H1 (cell line): ENCODE measurements around the gene TMEM178B. TPM values are rescaled to one million over a fixed set of nuclear protein-coding genes. Genes with fewer than 3 reads are reported as not detected.

Source experiments
- CTCF ChIA-PET: fragments of 300-600 bp; sonication (Branson Sonifier 250); formaldehyde crosslinking; loops from one replicate; lab custom pipeline; 2021; ENCODE audit not compliant: partially characterized antibody; lab: Charles Lee
- POLR2A ChIA-PET: fragments of 300-600 bp; sonication (Branson Sonifier 250); formaldehyde crosslinking; loops from one replicate; lab custom pipeline; 2021; ENCODE audit warnings: inconsistent platforms; ENCODE audit not compliant: partially characterized antibody; lab: Charles Lee
- DNase-seq, 2 experiments: peaks; one replicate each; pipeline versions ENCODE4 v3.0.0 to v3.0.0-alpha.2; 2010 to 2022; ENCODE audit warnings: low spot score in 2 of 2, low read depth in 1 of 2, mixed read lengths in 1 of 2
- FAIRE-seq: peaks from 2 replicates; lab custom pipeline; 2011; peaks lifted over from hg19 to GRCh38; lab: Jason Lieb, UNC
- H2AFZ ChIP-seq: 2 replicates; pipeline ENCODE4 v1.8.1; 2012; ENCODE audit warnings: low read length, inconsistent platforms
- H2AK5ac ChIP-seq: 2 replicates; pipeline ENCODE4 v1.6.1; 2013; ENCODE audit warnings: low read depth, low read length
- H2BK120ac ChIP-seq: replicated peaks from 2 replicates; pipeline ENCODE3; 2013; ENCODE audit warnings: low read depth, low read length, inconsistent platforms
- H2BK12ac ChIP-seq: 2 replicates; pipeline ENCODE4 v1.6.1; 2013; ENCODE audit warnings: low read depth, low read length
- H2BK15ac ChIP-seq: 2 replicates; pipeline ENCODE4 v1.6.1; 2013; ENCODE audit warnings: low read length
- H2BK20ac ChIP-seq: 2 replicates; pipeline ENCODE4 v1.6.1; 2013; ENCODE audit warnings: low read length
- H2BK5ac ChIP-seq: 2 replicates; pipeline ENCODE4 v1.6.1; 2013; ENCODE audit warnings: low read depth, low read length
- H3K14ac ChIP-seq: 2 replicates; pipeline ENCODE4 v1.6.1; 2013; ENCODE audit warnings: inconsistent platforms; ENCODE audit not compliant: insufficient read length
- H3K18ac ChIP-seq: 2 replicates; pipeline ENCODE4 v1.6.1; 2013; ENCODE audit warnings: low read length; ENCODE audit errors: extremely low read depth
- H3K23ac ChIP-seq: 2 replicates; pipeline ENCODE4 v1.6.1; 2013; ENCODE audit warnings: inconsistent platforms; ENCODE audit not compliant: insufficient read length
- H3K23me2 ChIP-seq: 2 replicates; pipeline ENCODE4 v1.6.1; 2013; ENCODE audit warnings: low read depth, low read length
- H3K27ac ChIP-seq: 2 replicates; pipeline ENCODE4 v1.6.1; 2011; ENCODE audit warnings: low read depth, low read length, inconsistent platforms
- H3K27me3 ChIP-seq, 4 experiments: replicated peaks in 1 of 4; 1 replicate in 1 of 4; 2 replicates in 3 of 4; pipeline versions ENCODE4 v1.6.1 to v1.8.1; 2011 to 2013; ENCODE audit warnings: low read length in 3 of 4, mild to moderate bottlenecking in 3 of 4, inconsistent platforms in 2 of 4, mixed read lengths in 2 of 4, moderate library complexity in 1 of 4; ENCODE audit not compliant: control insufficient read depth in 3 of 4, insufficient read depth in 3 of 4; ENCODE audit errors: extremely low read depth in 1 of 4
- H3K36me3 ChIP-seq, 4 experiments: 2 replicates each; pipeline versions ENCODE4 v1.6.1 to v1.8.1; 2011 to 2013; ENCODE audit warnings: mild to moderate bottlenecking in 4 of 4, low read length in 3 of 4, moderate library complexity in 2 of 4, control low read depth in 1 of 4, inconsistent platforms in 1 of 4; ENCODE audit not compliant: insufficient read depth in 4 of 4, control insufficient read depth in 2 of 4
- H3K4ac ChIP-seq: replicated peaks from 2 replicates; pipeline ENCODE3; 2013; ENCODE audit warnings: low read length, low read depth, mixed read lengths, inconsistent platforms; ENCODE audit not compliant: insufficient read length
- H3K4me1 ChIP-seq, 4 experiments: replicated peaks in 1 of 4; 1 replicate in 1 of 4; 2 replicates in 3 of 4; pipeline versions ENCODE4 v1.6.1 to v1.8.1; 2011 to 2013; ENCODE audit warnings: low read length in 3 of 4, inconsistent platforms in 2 of 4, mixed read lengths in 1 of 4; ENCODE audit not compliant: insufficient read depth in 4 of 4, control insufficient read depth in 3 of 4
- H3K4me2 ChIP-seq, 2 experiments: 2 replicates each; pipeline versions ENCODE4 v1.6.1 to v1.8.1; 2011 to 2013; ENCODE audit warnings: low read depth in 2 of 2, low read length in 2 of 2, control low read depth in 1 of 2, inconsistent platforms in 1 of 2, mild to moderate bottlenecking in 1 of 2; ENCODE audit not compliant: insufficient read depth in 1 of 2
- H3K4me3 ChIP-seq, 4 experiments: fragments of 200-600, 300-600 bp in 1 of 4; sonication (generic), shearing (Covaris generic), sonication (Bioruptor Twin) in 1 of 4; 2 replicates each; pipeline versions ENCODE4 v1.5.1 to v1.8.1; 2011 to 2016; ENCODE audit warnings: low read length in 4 of 4, low read depth in 3 of 4, control low read depth in 2 of 4, inconsistent platforms in 2 of 4, mild to moderate bottlenecking in 2 of 4, mixed read lengths in 1 of 4, moderate library complexity in 1 of 4; ENCODE audit not compliant: insufficient read depth in 2 of 4; ENCODE audit errors: extremely low read depth in 1 of 4
- H3K56ac ChIP-seq: replicated peaks from 2 replicates; pipeline ENCODE3; 2013; ENCODE audit warnings: low read depth, mild to moderate bottlenecking, mixed read lengths, low read length, inconsistent platforms; ENCODE audit not compliant: insufficient read length
- H3K79me1 ChIP-seq: 2 replicates; pipeline ENCODE4 v1.6.1; 2013; ENCODE audit warnings: low read depth, low read length, control low read depth
- H3K79me2 ChIP-seq, 2 experiments: 2 replicates each; pipeline versions ENCODE4 v1.6.1 to v1.8.1; 2012 to 2013; ENCODE audit warnings: low read length in 2 of 2, mild to moderate bottlenecking in 2 of 2, inconsistent platforms in 1 of 2; ENCODE audit not compliant: insufficient read depth in 2 of 2, control insufficient read depth in 1 of 2
- H3K9ac ChIP-seq, 4 experiments: replicated peaks in 1 of 4; 1 replicate in 1 of 4; 2 replicates in 3 of 4; pipeline versions ENCODE4 v1.6.1 to v1.8.1; 2011 to 2013; ENCODE audit warnings: low read depth in 3 of 4, low read length in 3 of 4, control low read depth in 2 of 4, mild to moderate bottlenecking in 2 of 4, moderate library complexity in 2 of 4, inconsistent platforms in 1 of 4; ENCODE audit errors: extremely low read depth in 1 of 4
- H3K9me3 ChIP-seq, 2 experiments: 2 replicates each; pipeline versions ENCODE4 v1.6.1 to v1.8.1; 2012 to 2013; ENCODE audit warnings: mild to moderate bottlenecking in 2 of 2, moderate library complexity in 2 of 2, control low read depth in 1 of 2, inconsistent platforms in 1 of 2, low read depth in 1 of 2, low read length in 1 of 2, mixed read lengths in 1 of 2; ENCODE audit not compliant: insufficient read depth in 2 of 2
- H4K20me1 ChIP-seq, 2 experiments: replicated peaks in 1 of 2; 2 replicates each; pipeline versions ENCODE3 to v1.8.1; 2011 to 2013; ENCODE audit warnings: inconsistent platforms in 2 of 2, low read length in 2 of 2, mild to moderate bottlenecking in 1 of 2; ENCODE audit not compliant: insufficient read depth in 2 of 2, control insufficient read depth in 1 of 2
- H4K5ac ChIP-seq: 2 replicates; pipeline ENCODE4 v1.6.1; 2013; ENCODE audit warnings: low read length, low read depth, mixed read lengths, inconsistent platforms; ENCODE audit not compliant: insufficient read length
- H4K8ac ChIP-seq: 2 replicates; pipeline ENCODE4 v1.8.0; 2013; ENCODE audit warnings: mild to moderate bottlenecking, moderate library complexity, low read length, inconsistent platforms; ENCODE audit not compliant: insufficient read depth; ENCODE audit errors: extremely low read depth
- H4K91ac ChIP-seq: replicated peaks from 2 replicates; pipeline ENCODE3; 2013; ENCODE audit warnings: low read length, mixed read lengths, inconsistent platforms; ENCODE audit not compliant: insufficient read length
- ASH2L ChIP-seq: fragments of 200-600, 300-600 bp; sonication (generic); IDR thresholded peaks from one replicate; pipeline ENCODE4 v1.7.1; 2017; ENCODE audit warnings: low read length
- ATF2 ChIP-seq: IDR thresholded peaks from 2 replicates; pipeline ENCODE4 v1.6.1; 2012; ENCODE audit warnings: low read length, inconsistent platforms
- CTBP2 ChIP-seq: IDR thresholded peaks from 2 replicates; pipeline ENCODE4 v1.7.0; 2011; ENCODE audit warnings: borderline replicate concordance, mild to moderate bottlenecking, moderate library complexity, mixed read lengths, low read length; ENCODE audit not compliant: insufficient read depth, insufficient read length
- JUND ChIP-seq: IDR thresholded peaks from 2 replicates; pipeline ENCODE4 v1.6.1; 2011; ENCODE audit warnings: mild to moderate bottlenecking, improper control_type of control experiment, low read length
- MAFK ChIP-seq: IDR thresholded peaks from 2 replicates; pipeline ENCODE4 v1.6.1; 2012; ENCODE audit warnings: low read depth, mild to moderate bottlenecking, improper control_type of control experiment, low read length
- NANOG ChIP-seq: IDR thresholded peaks from 2 replicates; pipeline ENCODE4 v1.6.1; 2011; ENCODE audit warnings: low read length, low read depth, mild to moderate bottlenecking, inconsistent platforms; ENCODE audit not compliant: insufficient read depth, poor library complexity, severe bottlenecking
- POLR2A ChIP-seq, 2 experiments: IDR thresholded peaks; 1 replicate in 1 of 2; 2 replicates in 1 of 2; pipeline ENCODE4 v1.6.1; 2011; ENCODE audit warnings: low read depth in 2 of 2, low read length in 2 of 2, mild to moderate bottlenecking in 2 of 2; ENCODE audit errors: control extremely low read depth in 1 of 2
- RAD21 ChIP-seq, 2 experiments: IDR thresholded peaks in 1 of 2; conservative IDR thresholded peaks in 1 of 2; 2 replicates each; pipeline ENCODE4 v1.6.1; 2011; ENCODE audit warnings: low read depth in 2 of 2, low read length in 2 of 2, improper control_type of control experiment in 1 of 2, inconsistent platforms in 1 of 2, mild to moderate bottlenecking in 1 of 2, moderate library complexity in 1 of 2
- SP4 ChIP-seq: IDR thresholded peaks from 2 replicates; pipeline ENCODE4 v1.6.1; 2012; ENCODE audit warnings: low read length, inconsistent platforms
- WGBS, 2 experiments: shearing (Covaris generic) in 1 of 2; methylation state at CpG; one replicate each; pipeline versions ENCODE4 v1.1.6 to v1.1.7; 2013 to 2015; ENCODE audit warnings: low lambda C conversion rate in 2 of 2, mixed read lengths in 2 of 2, inconsistent platforms in 1 of 2, low coverage in 1 of 2, missing lambda C conversion rate in 1 of 2; ENCODE audit not compliant: insufficient replicate concordance in 2 of 2, insufficient coverage in 1 of 2, insufficient read length in 1 of 2; ENCODE audit errors: extremely low coverage in 1 of 2, missing lambda C conversion rate in 1 of 2; 5-methylcytosine and 5-hydroxymethylcytosine counted together
- polyA plus RNA-seq, 7 experiments: library from polyadenylated mRNA; depleted of rRNA in 3 of 7; stranded (reverse) in 5 of 7; unstranded in 2 of 7; fragments of >200 nt in 5 of 7; fragments of 200-250 nt in 2 of 7; gene quantifications; 1 replicate in 5 of 7; 2 replicates in 1 of 7; 4 replicates in 1 of 7; pipeline versions ENCODE4 v1.2.1 to v1.2.3, GENCODE V29; 2011 to 2013; ENCODE audit warnings: missing spikeins in 2 of 7, mixed read lengths in 2 of 7
- total RNA-seq: library from RNA; stranded (reverse); fragmentation: NEBNext Ultra II Directional; extraction: Animal tissue kit (Norgen Biotek cat#: 25700); gene quantifications from 2 replicates; pipeline ENCODE4 v1.2.1, GENCODE V29; 2021
- TF ChIP-seq, protein P1 (sequence below), 3 experiments: IDR thresholded peaks; 1 replicate in 2 of 3; 2 replicates in 1 of 3; pipeline versions ENCODE4 v1.5.1 to v1.6.1; 2011; ENCODE audit warnings: low read length in 3 of 3, mild to moderate bottlenecking in 3 of 3, inconsistent platforms in 2 of 3, low read depth in 1 of 3, moderate library complexity in 1 of 3; ENCODE audit not compliant: insufficient read depth in 1 of 3; ENCODE audit errors: control extremely low read depth in 1 of 3

Gene TMEM178B
- total and polyA plus RNA-seq, 2 of the 8 experiments (the other 6 are each of a cell fraction or from before 2014, with no cell fraction given), result 5.3 to 18.1 TPM

DNA sequence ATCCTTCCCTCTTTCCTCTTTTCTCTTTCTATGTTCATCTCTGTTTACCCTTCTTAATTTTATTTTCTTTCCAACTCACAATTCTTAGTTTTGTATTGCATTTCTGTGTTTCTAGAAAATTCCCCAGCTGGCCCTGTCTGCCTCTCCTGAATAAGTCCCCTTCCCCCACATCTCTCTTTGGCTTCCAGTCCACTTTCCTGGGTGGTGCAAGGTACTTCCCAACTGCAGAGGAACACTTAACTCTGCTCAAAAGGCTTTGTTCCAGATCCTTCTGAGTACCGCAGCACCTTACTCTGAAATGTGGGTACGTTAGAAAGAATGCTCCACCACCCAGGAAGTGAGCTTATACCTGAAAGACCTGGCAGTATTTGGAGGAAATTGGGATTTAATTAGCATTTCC is 227.0 kb downstream of the TMEM178B start:
- H2BK15ac ChIP-seq, result no peak overlapping the region
- no peak overlapping the region for H3K18ac ChIP-seq
- no peak overlapping the region for H2BK120ac ChIP-seq
- no peaks in the 10 kb centered on the region for H4K20me1 ChIP-seq
- H2BK20ac ChIP-seq, result no peak overlapping the region
- H3K79me2 ChIP-seq, result no peaks in the 10 kb centered on the region
- FAIRE-seq (no peak), DNase-seq (no peak)
- no peak overlapping the region for H3K27ac ChIP-seq
- H3K9me3 ChIP-seq, result no peaks in the 10 kb centered on the region
- ChIA-PET POLR2A (no interaction called here), CTCF (interaction anchor here (0.8 to 2.2 kb wide), 3 partner anchors 10 to 233 kb away, joined by 3 to 5 read pairs (median 3); no protein-coding TSS in a partner anchor)
- no peak overlapping the region for H3K4ac ChIP-seq
- no peak overlapping the region for H2BK12ac ChIP-seq
- H3K23ac ChIP-seq, result no peak overlapping the region
- H2AK5ac ChIP-seq, result no peak overlapping the region
- H3K56ac ChIP-seq, result no peak overlapping the region
- H4K91ac ChIP-seq, result no peak overlapping the region
- H3K4me3 ChIP-seq, result no peak overlapping the region
- H2BK5ac ChIP-seq, result no peak overlapping the region; the same call in 1 of the 2 replicates
- H2AFZ ChIP-seq, result no peak overlapping the region
- H3K36me3 ChIP-seq, result no peaks in the 10 kb centered on the region
- WGBS, 2 experiments, result 70% methylated on average over 2 of the region's 2 CpGs; no CpG with 5 or more reads in 1 of the 2 experiments
- H3K23me2 ChIP-seq, result no peaks in the 10 kb centered on the region
- H3K9ac ChIP-seq, result no peak overlapping the region
- no peak overlapping the region for H4K5ac ChIP-seq
- H4K8ac ChIP-seq, result no peak overlapping the region
- no peaks in the 10 kb centered on the region for H3K79me1 ChIP-seq
- H3K27me3 ChIP-seq, result no peaks in the 10 kb centered on the region
- H3K14ac ChIP-seq, result no peak overlapping the region
- peaks cover 0 to 2% (median under 1%) of the 10 kb centered on the region in 4 experiments; a peak in 1 of 7 replicates for H3K4me1 ChIP-seq
- no peak overlapping the region for H3K4me2 ChIP-seq
- TF ChIP-seq POLR2A (IDR thresholded peaks at IDR 0.05; ENCODE audit: control extremely low read depth in 1 of 2, low read depth in 2 of 2, low read length in 2 of 2) (no peak), NANOG (no peak), ATF2 (no peak), JUND (no peak), MAFK (no peak), SP4 (no peak), CTBP2 (no peak), RAD21 (IDR thresholded peaks at IDR 0.05 in 1 of 2, conservative IDR thresholded peaks at IDR 0.05 in 1 of 2; ENCODE audit: low read depth in 2 of 2, low read length in 2 of 2) (no peak), ASH2L (no peak)
- TF ChIP-seq, protein P1, sequence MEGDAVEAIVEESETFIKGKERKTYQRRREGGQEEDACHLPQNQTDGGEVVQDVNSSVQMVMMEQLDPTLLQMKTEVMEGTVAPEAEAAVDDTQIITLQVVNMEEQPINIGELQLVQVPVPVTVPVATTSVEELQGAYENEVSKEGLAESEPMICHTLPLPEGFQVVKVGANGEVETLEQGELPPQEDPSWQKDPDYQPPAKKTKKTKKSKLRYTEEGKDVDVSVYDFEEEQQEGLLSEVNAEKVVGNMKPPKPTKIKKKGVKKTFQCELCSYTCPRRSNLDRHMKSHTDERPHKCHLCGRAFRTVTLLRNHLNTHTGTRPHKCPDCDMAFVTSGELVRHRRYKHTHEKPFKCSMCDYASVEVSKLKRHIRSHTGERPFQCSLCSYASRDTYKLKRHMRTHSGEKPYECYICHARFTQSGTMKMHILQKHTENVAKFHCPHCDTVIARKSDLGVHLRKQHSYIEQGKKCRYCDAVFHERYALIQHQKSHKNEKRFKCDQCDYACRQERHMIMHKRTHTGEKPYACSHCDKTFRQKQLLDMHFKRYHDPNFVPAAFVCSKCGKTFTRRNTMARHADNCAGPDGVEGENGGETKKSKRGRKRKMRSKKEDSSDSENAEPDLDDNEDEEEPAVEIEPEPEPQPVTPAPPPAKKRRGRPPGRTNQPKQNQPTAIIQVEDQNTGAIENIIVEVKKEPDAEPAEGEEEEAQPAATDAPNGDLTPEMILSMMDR (IDR thresholded peaks at IDR 0.05; ENCODE audit: control extremely low read depth in 1 of 3, insufficient read depth in 1 of 3, low read depth in 1 of 3, low read length in 3 of 3), result no peak
